GM03348 (cell line): ENCODE results near the gene FAM20C.
"Not testable (repeated sequence)": the region's sequence is repeated elsewhere in the genome, so short reads cannot be mapped to it uniquely, and the experiment has no call there.

Source experiments
- DNase-seq: peaks from one replicate; pipeline ENCODE4 v3.0.0; 2012; ENCODE audit warnings: low spot score

FAM20C gene

DNA sequence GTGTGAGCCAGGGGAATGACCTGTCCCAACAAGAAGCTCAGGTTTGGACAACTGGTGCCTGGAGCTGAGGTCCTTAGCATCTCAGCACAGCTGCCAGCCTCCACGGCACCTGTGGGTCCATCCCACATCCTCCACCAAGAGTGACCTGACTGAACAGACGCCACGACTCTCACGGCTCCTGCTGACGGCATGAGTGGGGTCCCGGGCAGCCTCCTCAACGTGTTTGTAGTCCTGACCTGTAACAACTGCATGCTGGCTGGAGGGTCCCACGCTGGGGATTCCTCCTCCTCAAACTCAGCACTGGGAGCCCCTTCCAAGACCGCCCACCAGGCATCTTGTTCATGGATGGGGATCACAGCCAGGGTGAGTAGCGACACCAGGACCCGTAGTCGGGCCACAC, 36.2 kb downstream of the FAM20C start:
- DNase-seq: no peak

DNA sequence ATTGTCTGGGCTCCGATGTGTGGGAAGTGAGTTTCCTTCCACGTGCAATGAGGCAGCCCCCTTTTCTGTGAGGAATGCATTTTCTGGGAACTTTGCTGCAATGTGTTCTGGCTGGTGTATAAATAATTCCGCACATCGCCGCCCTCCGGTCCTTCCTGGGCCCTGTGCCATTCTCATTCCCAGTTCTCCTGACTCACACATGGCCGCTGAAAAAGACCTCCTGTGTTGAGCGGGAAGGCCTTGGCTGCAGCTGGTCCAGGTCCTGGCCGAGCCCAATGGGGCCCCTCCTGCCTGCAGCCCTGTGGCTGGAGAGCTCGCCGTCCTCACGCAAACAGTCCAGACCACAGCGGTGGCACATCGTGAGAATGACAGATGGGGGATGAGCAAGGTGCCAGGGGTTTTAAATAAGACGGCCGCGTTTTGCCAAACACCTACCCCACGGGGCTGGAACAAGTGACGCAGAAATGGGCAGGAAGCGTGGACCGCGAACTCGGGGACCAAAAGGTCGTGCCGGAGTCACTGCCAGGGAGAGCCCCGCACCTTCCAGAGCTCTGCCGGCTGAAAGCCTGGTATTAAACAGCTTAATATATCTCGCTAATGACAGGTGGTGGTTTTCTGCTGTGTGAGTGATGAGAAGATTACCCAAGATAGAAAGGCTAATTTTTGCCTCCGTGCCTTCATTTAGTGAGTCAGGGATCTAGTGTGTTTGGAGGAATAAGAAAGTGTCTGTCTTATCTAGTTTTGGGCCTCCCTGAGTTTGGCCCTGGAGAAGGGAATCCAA, 37.0 kb downstream of the FAM20C start:
- peak; percentile 94 for DNase-seq

DNA sequence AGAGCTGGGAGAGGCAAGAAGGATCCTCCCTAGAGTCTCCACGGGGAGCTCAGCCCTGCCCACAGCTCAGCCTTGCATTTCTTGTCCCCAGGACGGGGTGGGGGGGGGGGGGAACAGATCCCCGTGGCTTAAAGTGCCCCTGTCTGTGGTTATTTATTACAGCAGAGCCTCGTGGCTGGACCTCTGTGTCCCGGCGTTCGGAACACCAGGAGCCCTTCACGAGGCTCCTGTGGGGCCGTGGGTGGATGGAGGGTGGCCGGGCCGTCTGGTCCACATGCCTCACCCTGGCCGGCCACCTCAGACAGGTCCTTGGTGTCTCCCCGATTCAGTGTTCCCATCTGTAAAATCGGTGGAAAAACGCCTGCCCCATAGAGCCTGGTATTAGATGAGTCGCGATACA, 37.9 kb downstream of the FAM20C start:
- DNase-seq: no peak

DNA sequence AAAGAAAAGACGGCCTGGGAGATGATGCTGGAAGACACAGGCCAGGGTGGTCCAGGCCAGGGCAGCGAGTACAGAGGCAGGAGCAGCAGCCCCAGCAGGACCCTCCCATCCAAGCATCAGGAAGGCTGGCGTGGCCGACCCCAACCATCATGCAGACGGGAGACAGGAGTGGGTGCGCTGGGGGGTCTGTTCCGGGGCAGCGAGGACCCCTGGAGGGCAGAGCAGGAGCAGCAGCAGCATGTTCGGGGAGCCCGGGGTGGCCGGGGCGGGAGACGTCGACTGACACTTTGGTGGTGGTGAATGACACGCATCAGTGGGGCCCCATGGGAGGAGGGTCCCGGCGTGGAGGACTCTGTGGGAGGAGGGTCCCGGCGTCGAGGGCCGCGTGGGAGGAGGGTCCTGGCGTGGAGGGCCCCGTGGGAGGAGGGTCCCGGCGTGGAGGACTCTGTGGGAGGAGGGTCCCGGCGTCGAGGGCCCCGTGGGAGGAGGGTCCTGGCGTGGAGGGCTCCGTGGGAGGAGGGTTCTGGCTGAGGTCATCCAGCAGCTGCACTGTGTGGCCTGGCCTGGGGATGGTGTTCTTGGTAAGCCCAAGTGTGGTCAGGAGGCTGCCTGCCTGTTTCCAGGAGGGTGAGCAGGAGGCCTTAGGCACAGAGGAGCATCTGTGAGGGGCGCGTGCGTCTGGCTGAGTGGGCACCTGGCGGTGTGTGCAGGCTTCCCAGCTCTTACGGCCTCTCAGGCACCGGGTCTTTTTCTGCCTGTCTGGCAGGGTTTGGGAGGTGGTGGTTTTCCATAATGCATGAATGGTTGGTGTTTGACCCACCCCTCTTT, 38.9 kb downstream of the FAM20C start:
- no peak for DNase-seq

DNA sequence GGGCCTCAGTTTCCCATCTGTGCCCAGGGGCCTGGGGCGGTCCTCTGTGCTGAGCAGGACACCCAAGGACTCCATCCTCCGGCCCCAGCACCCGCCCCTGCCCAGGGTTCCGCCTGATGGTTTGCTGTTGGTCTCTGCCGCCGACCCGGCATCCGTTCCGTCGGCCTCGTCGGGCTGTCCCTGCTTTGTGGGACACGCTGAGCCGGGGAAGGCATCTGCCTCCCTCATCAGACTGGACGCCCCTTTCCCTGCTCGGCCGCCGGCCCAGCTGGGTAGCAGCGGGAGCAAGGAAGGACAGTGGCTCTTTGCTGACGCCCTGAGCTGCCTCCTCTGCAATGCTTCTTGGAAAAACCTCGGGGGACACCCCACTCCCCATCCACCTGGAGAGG, 39.5 kb downstream of the FAM20C start:
- DNase-seq: no peak

DNA sequence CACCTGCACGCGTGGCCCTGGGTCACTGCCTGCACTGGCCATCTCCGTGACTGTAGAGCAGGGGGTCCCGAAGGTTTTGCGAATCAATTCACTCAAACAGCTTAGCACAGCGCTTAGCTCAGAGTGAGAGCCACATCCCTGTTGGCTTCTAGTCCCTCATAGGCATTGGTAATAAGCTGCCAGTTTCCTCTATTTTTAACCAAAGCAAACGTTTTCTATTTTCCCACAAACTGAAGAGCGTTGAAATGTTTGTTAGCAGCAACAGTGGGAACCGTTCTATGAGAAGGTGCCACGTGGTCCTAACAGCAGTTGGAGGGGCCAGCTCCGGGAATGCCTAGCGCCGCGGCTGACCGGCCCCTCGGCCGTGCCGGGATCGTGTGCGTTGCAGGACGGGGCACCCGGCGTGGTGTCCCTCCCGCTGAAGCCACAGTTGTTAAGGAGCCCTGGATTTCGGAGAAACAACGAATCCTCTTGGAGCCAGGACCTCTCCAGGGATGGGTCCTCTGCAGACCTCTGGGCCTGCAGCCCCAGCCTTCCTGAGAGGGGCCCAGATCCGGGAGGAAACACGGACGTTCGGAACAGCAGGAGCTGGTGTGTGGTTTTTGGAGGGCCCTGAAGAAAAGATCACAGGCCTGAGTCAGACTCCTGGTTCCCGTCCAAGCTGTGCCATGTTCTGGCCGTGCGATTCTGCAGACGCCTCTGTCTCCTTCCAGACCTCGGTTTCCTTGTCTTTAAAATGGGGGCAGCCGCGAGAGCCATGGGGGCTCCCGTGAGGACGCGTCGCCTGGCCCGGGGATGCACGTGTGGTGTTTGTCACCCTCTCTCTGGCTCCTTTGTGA, 40.3 kb downstream of the FAM20C start:
- peak; percentile 87 for DNase-seq

DNA sequence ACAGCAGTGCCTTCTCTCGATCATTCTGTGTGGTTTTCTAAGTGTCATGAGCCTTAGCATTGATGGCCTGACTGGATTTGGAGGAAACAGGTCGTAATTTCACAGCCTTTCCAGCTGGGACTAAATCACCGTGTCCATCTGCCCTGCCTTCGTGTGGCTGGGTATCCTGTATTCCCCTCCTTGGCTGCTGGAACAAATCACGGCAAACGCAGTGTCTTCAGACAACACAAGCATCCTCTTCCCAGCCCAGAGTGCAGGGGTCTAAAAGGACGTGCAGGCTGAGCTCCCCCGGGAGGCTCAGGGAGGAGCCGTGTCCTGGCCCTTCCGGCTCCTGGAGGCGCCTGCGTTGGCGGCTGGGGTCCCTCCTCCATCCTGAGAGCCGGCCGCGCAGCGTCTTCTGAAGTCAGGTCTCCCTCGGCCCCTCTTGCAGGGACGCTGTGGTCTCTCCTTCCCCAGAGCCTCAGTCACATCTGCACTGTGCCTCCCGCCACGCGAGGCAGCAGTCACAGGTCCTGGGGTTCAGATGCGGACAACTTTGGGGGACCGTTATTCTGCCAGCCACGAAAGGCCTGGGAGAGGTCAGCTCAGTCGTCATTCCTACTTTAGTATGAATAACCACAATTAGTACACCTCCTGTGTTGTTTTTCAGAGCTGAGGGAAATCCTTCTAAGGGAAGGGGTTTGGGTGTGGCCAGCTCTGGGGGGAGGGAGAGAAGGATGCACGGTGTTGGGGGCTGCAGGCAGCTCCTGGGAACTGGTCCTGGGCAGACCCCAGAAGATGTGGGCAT, 41.1 kb downstream of the FAM20C start:
- no peak for DNase-seq

DNA sequence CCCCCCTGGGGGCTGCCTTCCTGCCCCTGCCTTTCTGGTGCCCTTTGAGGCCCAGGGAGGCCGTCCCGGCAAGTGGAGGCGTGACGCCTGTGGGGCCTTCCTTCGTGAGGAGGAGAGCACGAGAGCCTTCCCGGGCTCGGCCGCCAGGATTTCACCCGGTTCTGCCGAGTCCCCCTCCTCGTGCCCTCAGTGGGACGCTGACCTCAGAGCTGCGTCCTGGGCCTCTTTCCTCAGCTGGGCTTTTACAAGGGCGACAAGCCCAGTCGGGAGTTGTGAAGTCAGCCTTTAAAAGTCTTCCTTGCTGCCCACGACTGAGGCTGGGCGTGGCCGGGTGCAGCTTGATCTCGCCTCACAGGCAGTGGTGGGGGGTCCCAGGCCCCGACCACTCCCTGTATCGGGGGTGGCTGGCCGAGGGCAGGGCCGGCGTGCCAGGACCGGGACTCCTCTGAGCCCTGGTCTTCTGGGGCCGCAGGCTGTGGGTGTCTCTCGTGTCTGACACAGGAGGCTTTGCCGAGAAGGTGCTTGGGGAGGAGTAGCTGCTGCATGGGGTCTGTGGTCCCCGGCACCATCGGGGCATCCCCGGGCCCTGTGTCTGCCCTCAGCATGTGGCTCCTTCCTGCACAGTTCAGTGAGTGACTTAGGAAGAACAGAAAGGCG, 41.8 kb downstream of the FAM20C start:
- peak; percentile 56 for DNase-seq

DNA sequence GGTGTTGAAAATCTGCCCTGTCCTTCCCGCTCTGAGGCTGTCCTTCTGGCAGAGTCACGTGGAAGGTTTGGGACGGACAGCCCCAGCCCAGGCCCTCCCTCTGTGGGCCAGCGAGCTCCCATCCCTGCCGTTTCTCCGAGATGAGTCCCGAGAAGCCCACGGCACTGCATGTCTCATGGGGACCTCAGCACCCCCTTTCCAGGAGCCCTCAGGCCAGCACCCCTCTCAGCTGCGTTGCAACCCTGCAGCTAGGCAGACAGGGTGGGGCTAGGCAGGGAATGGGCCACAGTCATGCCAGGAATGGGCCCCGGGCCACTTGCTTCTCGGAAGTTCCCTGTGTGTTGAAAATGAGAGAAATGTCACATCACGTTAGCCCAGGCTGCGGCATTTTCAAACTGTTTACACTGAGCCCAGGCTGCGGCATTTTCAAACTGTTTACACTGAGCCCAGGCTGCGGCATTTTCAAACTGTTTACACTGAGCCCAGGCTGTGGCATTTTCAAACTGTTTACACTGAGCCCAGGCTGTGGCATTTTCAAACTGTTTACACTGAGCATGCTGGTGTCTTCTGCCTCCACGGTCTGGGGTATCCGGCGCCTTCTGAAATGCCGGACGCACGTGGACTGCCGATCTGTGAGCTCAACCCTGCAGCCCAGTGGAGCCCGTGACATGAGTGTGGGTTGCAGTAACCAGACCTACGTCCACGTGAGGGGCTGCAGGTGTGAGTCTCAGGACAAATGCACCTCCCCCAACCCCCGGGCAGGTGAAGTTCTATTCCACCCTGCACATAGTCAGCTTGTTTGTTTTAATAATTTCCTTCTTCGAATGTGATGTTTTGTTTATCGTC, 42.6 kb downstream of the FAM20C start:
- peak; percentile 74 for DNase-seq

DNA sequence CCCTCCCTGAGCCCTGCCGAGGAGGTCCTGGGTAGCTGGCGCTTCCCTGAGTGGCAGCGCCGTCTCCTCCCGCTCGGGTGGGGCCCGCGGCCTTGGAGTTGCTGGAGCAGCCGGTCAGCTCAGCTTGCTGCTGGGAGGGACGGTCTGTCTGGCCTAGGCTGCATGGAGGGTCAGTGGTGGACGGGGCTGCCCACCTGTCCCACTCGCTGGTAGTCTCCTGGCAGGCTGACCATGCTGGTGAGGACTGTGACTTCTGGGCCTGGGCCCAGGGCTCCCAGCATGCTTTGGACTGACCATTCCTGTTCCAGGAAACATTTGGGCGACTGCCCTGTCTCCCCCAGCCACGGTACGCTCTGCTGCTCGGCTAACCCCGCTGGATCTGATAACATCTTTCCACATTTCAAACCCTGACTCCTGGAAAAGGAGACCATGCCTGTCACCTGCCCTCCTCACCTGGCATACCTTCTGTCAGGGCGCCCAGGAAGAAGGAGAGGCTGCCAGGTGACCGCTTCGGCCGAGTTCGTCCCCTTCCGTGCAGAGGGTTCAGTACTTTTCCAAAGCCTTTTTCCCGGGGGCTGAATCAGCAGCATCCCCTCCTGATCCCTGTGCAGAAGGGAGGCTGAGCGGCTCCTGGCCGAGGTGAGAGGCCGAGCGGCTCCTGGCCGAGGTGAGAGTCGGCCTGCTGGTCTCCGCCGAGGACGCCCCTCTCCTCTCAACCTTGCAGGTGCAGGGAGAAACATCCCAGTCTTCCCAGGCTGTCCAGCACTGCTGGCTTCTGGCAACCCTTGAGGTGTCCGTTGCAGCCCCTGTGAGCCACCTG, 43.4 kb downstream of the FAM20C start:
- DNase-seq: no peak

DNA sequence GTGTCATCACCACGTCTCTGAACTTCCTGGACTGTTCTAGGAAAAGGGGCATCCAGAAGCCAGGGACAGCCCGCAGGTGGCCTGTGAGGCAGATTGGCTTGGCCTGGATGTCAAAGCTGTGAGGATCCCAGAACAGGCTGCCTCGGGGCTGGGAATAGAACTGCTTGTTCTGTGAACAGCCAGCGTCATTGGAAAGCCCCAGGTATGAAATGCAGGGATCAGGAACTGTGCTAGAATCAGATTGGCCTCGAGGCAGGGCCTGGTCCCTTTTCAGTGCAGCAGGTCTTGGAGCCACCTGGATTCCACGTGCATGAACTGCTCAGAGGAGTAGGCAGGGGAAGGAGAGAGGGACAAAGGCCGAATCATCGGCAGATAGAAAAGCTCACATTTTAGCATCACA, 44.6 kb downstream of the FAM20C start:
- DNase-seq: no peak

DNA sequence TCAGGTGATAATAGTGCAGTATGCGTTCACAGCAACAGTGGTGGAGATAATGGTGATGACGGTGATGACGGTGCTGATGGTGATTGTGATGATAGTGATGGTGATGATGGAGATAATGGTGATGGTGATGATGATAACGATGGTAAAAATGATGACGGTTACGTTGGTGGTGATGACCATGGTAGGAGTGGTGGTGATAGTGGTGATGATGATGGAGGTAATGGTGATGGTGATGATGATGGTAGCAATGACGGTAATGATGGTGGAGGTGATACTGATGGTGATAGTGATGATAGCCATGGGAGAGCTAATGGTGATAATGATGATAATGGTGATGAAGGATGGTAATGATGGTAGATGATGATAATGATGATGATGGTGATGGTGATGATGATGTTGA, 45.0 kb downstream of the FAM20C start:
- no peak for DNase-seq

DNA sequence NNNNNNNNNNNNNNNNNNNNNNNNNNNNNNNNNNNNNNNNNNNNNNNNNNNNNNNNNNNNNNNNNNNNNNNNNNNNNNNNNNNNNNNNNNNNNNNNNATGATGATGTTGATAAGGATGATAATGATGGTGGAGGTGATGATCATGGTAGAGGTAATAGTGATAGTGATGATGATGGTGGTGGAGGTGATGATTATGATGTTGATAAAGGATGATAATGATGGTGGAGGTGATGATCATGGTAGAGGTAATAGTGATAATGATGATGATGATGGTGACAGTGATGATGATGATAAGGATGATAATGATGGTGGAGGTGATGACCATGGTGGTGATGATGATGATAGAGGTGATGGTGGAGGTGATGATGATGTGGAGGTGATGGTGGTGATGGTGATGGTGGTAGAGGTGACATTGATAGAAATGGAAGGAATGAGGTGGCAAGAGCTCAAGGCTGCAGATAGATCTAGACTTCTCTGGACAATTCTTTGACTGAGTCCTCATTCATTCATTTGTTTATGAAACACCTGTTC, 47.8 kb downstream of the FAM20C start:
- no peak for DNase-seq

DNA sequence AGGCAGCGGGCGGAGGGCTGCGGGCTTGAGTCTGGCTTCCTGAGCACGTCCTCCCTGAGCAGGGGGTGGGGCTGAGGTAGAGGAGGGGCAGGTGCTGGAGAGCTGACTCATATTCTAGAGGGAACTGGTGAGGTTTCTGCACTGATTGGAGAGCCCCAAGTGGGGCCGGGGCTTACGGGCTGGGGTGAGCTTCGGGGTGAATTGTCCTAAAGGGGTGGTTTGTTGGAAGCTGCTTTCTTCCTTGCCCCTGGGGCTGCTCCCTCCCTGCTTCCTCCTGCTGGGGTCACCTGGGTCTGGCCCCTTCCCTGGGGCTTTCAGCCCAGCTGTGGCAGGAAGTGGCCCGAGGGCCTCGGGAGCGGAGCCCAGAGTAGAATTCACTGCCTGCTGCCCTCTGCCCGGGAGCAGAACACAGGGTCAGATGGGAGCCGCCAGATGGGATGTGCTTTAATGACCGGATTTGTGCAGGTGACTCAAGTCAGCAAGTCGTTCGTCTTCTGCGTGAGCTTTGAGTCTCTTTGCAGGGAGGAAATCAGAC, 48.6 kb downstream of the FAM20C start:
- DNase-seq: no peak

DNA sequence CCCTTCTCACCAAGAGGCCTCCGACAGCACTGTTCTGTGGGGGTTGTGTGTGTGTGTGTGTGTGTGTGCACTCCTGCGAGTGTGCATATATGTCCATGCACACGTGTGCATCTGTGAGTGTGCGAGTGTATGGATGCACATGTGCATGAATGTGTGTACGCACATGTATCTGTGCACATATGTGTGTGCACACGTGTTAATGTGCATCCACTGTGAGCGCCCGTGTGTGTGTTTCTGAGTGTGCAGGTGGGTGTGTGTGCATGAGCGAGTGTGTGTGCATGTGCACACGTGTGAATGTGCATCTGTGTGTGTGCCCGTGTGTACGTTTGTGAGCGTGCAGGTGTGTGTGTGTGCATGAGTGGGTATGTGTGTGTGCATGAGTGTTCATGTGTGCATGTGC, 49.1 kb downstream of the FAM20C start:
- no peak for DNase-seq

DNA sequence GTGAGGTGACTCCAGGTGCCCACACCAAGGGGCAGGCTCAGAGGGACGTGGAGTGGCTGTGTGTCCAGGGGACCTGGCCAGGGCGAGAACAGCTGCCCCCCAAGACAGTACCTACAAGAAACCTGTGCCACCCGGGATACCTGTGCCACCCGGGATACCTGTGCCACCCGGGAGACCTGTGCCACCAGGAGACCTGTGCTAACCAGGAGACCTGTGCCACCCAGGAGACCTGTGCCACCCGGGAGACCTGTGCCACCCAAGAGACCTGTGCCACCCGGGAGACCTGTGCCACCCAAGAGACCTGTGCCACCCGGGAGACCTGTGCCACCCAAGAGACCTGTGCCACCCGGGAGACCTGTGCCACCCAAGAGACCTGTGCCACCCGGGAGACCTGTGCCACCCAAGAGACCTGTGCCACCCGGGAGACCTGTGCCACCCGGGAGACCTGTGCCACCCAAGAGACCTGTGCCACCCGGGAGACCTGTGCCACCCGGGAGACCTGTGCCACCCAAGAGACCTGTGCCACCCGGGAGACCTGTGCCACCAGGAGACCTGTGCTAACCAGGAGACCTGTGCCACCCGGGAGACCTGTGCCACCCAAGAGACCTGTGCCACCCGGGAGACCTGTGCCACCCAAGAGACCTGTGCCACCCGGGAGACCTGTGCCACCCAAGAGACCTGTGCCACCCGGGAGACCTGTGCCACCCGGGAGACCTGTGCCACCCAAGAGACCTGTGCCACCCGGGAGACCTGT, 50.6 kb downstream of the FAM20C start:
- not testable (repeated sequence) for DNase-seq

DNA sequence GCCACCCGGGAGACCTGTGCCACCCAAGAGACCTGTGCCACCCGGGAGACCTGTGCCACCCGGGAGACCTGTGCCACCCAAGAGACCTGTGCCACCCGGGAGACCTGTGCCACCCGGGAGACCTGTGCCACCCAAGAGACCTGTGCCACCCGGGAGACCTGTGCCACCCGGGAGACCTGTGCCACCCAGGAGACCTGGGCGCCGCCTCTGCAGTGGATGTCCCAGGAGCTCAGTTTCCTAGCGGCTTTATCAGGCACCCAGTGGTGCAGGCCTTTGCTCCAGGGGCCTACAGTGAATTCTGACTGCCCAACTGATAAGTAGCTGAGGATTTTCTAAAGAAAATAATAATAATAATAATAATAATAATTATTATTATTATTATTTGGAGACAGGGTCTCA, 51.2 kb downstream of the FAM20C start:
- not testable (repeated sequence) for DNase-seq

DNA sequence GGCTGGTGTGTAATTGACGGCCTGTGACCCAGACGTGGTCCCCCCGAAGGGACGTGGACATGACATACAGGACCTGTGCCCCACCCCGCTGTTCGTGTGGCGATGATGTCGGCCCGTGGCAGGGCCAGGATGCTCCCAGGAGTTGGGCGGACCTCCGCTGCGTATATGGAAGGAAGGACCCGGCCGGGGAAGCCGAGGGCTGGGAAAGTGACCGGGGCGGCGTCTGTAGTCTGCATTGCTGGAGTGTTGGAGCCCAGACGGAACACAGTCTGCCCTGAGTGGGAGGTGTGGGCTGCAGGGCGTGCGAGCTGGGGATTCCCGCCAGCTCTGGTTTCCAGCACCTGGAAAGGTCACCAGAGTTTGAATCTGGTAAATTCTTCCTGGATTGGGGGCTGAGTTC, 52.6 kb downstream of the FAM20C start:
- no peak for DNase-seq
